Endodermal cell (in vitro differentiated cells): ENCODE measurements around the gene C9orf43. TPM values are rescaled to one million over a fixed set of nuclear protein-coding genes. Genes with fewer than 3 reads are reported as not detected.

ENCODE experiments used
- DNase-seq: peaks from one replicate; pipeline ENCODE4 v3.0.0-alpha.2; 2017
- H3K27ac ChIP-seq: 2 replicates; pipeline ENCODE4 v1.5.1; 2013; ENCODE audit warnings: mild to moderate bottlenecking, low read depth, low read length, moderate library complexity
- H3K27me3 ChIP-seq: 2 replicates; pipeline ENCODE4 v1.6.1; 2013; ENCODE audit warnings: mild to moderate bottlenecking, low read length, moderate library complexity; ENCODE audit not compliant: insufficient read depth, control insufficient read depth, poor library complexity, severe bottlenecking
- H3K36me3 ChIP-seq: 2 replicates; pipeline ENCODE4 v1.7.0; 2013; ENCODE audit warnings: mild to moderate bottlenecking, low read length, moderate library complexity; ENCODE audit not compliant: control insufficient read depth, insufficient read depth
- H3K4me1 ChIP-seq: one replicate; pipeline ENCODE4 v1.7.0; 2013; ENCODE audit warnings: low read length; ENCODE audit not compliant: control insufficient read depth, insufficient read depth
- H3K4me3 ChIP-seq: 2 replicates; pipeline ENCODE4 v1.5.1; 2013; ENCODE audit warnings: mild to moderate bottlenecking, low read length, moderate library complexity
- H3K9ac ChIP-seq: 2 replicates; pipeline ENCODE4 v1.6.1; 2013; ENCODE audit warnings: mild to moderate bottlenecking, low read length, moderate library complexity; ENCODE audit not compliant: poor library complexity, severe bottlenecking; ENCODE audit errors: extremely low read depth
- H3K9me3 ChIP-seq: 2 replicates; pipeline ENCODE4 v1.6.1; 2013; ENCODE audit warnings: mild to moderate bottlenecking, low read length, moderate library complexity; ENCODE audit not compliant: control insufficient read depth
- H3K27ac Mint-ChIP-seq: 2 replicates; pipeline ENCODE4 v1.8.0; 2020; ENCODE audit warnings: mixed read lengths
- H3K27me3 Mint-ChIP-seq: 2 replicates; pipeline ENCODE4 v1.8.0; 2021; ENCODE audit warnings: mild to moderate bottlenecking, mixed read lengths; ENCODE audit not compliant: insufficient read depth
- H3K36me3 Mint-ChIP-seq: 2 replicates; pipeline ENCODE4 v1.8.0; 2020; ENCODE audit warnings: low read depth, mixed read lengths
- H3K4me1 Mint-ChIP-seq: 2 replicates; pipeline ENCODE4 v1.8.0; 2020; ENCODE audit warnings: mixed read lengths
- H3K4me3 Mint-ChIP-seq: 2 replicates; pipeline ENCODE4 v1.8.0; 2020; ENCODE audit warnings: mild to moderate bottlenecking, moderate library complexity, mixed read lengths
- H3K9me3 Mint-ChIP-seq: 2 replicates; pipeline ENCODE4 v1.8.0; 2020; ENCODE audit warnings: mild to moderate bottlenecking, mixed read lengths
- CTCF ChIP-seq: fragments of 200-600 bp; sonication (generic); conservative IDR thresholded peaks from 2 replicates; pipeline ENCODE4 v1.5.0; 2021; ENCODE audit warnings: antibody characterized with exemption, mild to moderate bottlenecking
- WGBS, 2 experiments: methylation state at CpG; one replicate each; pipeline versions ENCODE4 v1.1.5 to v1.1.7; 2013; ENCODE audit warnings: missing lambda C conversion rate in 2 of 2, mixed read lengths in 1 of 2; ENCODE audit not compliant: insufficient coverage in 1 of 2, insufficient read length in 1 of 2; 5-methylcytosine and 5-hydroxymethylcytosine counted together
- total RNA-seq, 2 donors: library from RNA; stranded (reverse); fragmentation: NEBNext Ultra II Directional in 1 of 2; extraction: Animal tissue kit (Norgen Biotek cat#: 25700) in 1 of 2; gene quantifications; 2 replicates in 1 of 2; 3 replicates in 1 of 2; pipeline ENCODE4 v1.2.1, GENCODE V29; 2021

The C9orf43 gene
- total RNA-seq, 2 donors from 2014 or later = 0.40 to 1.1 TPM

GRCh38 chr9:113398796-113399195 lies 11.8 kb upstream of the C9orf43 start:
- peak overlapping the region; percentile 88 for H3K4me3 ChIP-seq
- WGBS, 2 experiments = 90 to 91% methylated on average over 3 to 5 of the region's 5 CpGs
- Mint-ChIP-seq H3K4me1 (peaks cover 28% of the 10 kb centered on the region), H3K27me3 (no peaks in the 10 kb centered on the region), H3K9me3 (no peaks in the 10 kb centered on the region), H3K4me3 (peak overlapping the region; percentile 85), H3K36me3 (peaks cover 22% of the 10 kb centered on the region), H3K27ac (no peak overlapping the region)
- H3K9ac ChIP-seq = peak overlapping the region; percentile 72
- peaks cover 44% of the 10 kb centered on the region for H3K36me3 ChIP-seq
- no peak for DNase-seq
- H3K9me3 ChIP-seq = no peaks in the 10 kb centered on the region
- TF ChIP-seq CTCF = no peak
- H3K4me1 ChIP-seq = peaks cover 8% of the 10 kb centered on the region
- H3K27ac ChIP-seq = no peak overlapping the region
- H3K27me3 ChIP-seq = no peaks in the 10 kb centered on the region

GRCh38 chr9:113399646-113400200 lies 10.8 kb upstream of the C9orf43 start:
- DNase-seq = no peak
- peaks cover 17% of the 10 kb centered on the region for H3K36me3 Mint-ChIP-seq
- H3K9me3 ChIP-seq = no peaks in the 10 kb centered on the region
- H3K27ac Mint-ChIP-seq = peak overlapping the region; percentile 91
- peaks cover 37% of the 10 kb centered on the region for H3K36me3 ChIP-seq
- H3K27ac ChIP-seq = no peak overlapping the region
- H3K4me3 Mint-ChIP-seq = peak overlapping the region; percentile 85
- peak overlapping the region; percentile 88 for H3K4me3 ChIP-seq
- peaks cover 8% of the 10 kb centered on the region for H3K4me1 ChIP-seq
- WGBS, 2 experiments = 66 to 76% methylated on average over 2 to 3 of the region's 3 CpGs
- no peaks in the 10 kb centered on the region for H3K27me3 ChIP-seq
- no peaks in the 10 kb centered on the region for H3K9me3 Mint-ChIP-seq
- H3K9ac ChIP-seq = peak overlapping the region; percentile 72
- peaks cover 28% of the 10 kb centered on the region for H3K4me1 Mint-ChIP-seq
- no peaks in the 10 kb centered on the region for H3K27me3 Mint-ChIP-seq
- no peak for TF ChIP-seq CTCF

- Histone ChIP-seq H3K27me3 (no peaks in the 10 kb centered on the region), H3K4me1 (peaks cover 8% of the 10 kb centered on the region), H3K9ac (peak within 1 kb of the TSS; percentile 72), H3K27ac (no peak within 1 kb of the TSS), H3K4me3 (peak within 1 kb of the TSS; percentile 88), H3K9me3 (no peaks in the 10 kb centered on the region), H3K36me3 (peaks cover 26% of the 10 kb centered on the region)
- H3K9me3 Mint-ChIP-seq = no peaks in the 10 kb centered on the region
- peak within 1 kb of the TSS; percentile 91 for H3K27ac Mint-ChIP-seq
- peaks cover 7% of the 10 kb centered on the region for H3K36me3 Mint-ChIP-seq
- peak; percentile 100 for DNase-seq
- H3K4me1 Mint-ChIP-seq = peaks cover 28% of the 10 kb centered on the region
- peak within 1 kb of the TSS; percentile 85 for H3K4me3 Mint-ChIP-seq
- peak; percentile 99 for TF ChIP-seq CTCF
- 0 to 2% methylated on average over 13 to 50 of the region's 50 CpGs for WGBS, 2 experiments
- H3K27me3 Mint-ChIP-seq = no peaks in the 10 kb centered on the region
Measured at GRCh38 chr9:113401027-113401792, 9.3 kb upstream of the C9orf43 start, which contains the start of gene ALAD. Gene ALAD (minus strand): TSS chr9:113401284. CDS start chr9:113393559, 7,725 bp downstream.
